Prostate gland (tissue), 2 donors: ENCODE measurements around the gene GRIN1. TPM values are rescaled to one million over a fixed set of nuclear protein-coding genes. Genes with fewer than 3 reads are reported as not detected.

Source experiments
- DNase-seq: peaks from one replicate; pipeline ENCODE4 v3.0.0-alpha.2; 2019; ENCODE audit warnings: low spot score
- H3K27ac ChIP-seq, 2 donors: fragments of 200-600 bp; sonication (generic); 2 replicates each; pipeline ENCODE4 v1.5.1; 2017 to 2019
- H3K27me3 ChIP-seq: fragments of 200-600 bp; sonication (generic); replicated peaks from 2 replicates; pipeline ENCODE4 v1.5.1; 2019; ENCODE audit not compliant: insufficient read depth
- H3K36me3 ChIP-seq, 2 donors: fragments of 200-600 bp; sonication (generic); 1 replicate in 1 of 2; 2 replicates in 1 of 2; pipeline versions ENCODE4 v1.5.1 to v1.8.1; 2017 to 2019
- H3K4me1 ChIP-seq: fragments of 200-600 bp; sonication (generic); replicated peaks from 2 replicates; pipeline ENCODE4 v1.5.1; 2019
- H3K4me3 ChIP-seq, 2 donors: fragments of 200-600 bp; sonication (generic); 2 replicates each; pipeline ENCODE4 v1.5.1; 2017 to 2019
- H3K9me3 ChIP-seq: fragments of 200-600 bp; sonication (generic); 2 replicates; pipeline ENCODE4 v1.5.1; 2017
- POLR2A ChIP-seq: fragments of 450-650 bp; IDR thresholded peaks from one replicate; pipeline ENCODE4 v1.6.1; 2016; ENCODE audit warnings: antibody characterized with exemption, mild to moderate bottlenecking
- POLR2AphosphoS5 ChIP-seq: sonication (generic); formaldehyde crosslinking; IDR thresholded peaks from one replicate; pipeline ENCODE4 v1.6.1; 2017; ENCODE audit warnings: antibody characterized with exemption
- WGBS: methylation state at CpG from one replicate; pipeline ENCODE4 v1.1.5; 2018; 5-methylcytosine and 5-hydroxymethylcytosine counted together
- intact Hi-C: fragments of 100-400 bp; cut with DNase I; formaldehyde crosslinking; loops from one replicate; pipeline ENCODE4 v1.14.2; 2022
- total RNA-seq, 2 donors: library from RNA; depleted of rRNA; stranded (reverse); fragments of >200 nt; gene quantifications; one replicate each; pipeline ENCODE4 v1.1.0, GENCODE V29; 2016
- TF ChIP-seq, protein P1 (sequence below), 4 experiments: fragments of 200-600 bp in 2 of 4; fragments of 450-650 bp in 2 of 4; sonication (generic) in 2 of 4; IDR thresholded peaks; 1 replicate in 3 of 4; 2 replicates in 1 of 4; pipeline ENCODE4 v1.5.1; 2016 to 2019; ENCODE audit warnings: antibody characterized with exemption in 4 of 4, mild to moderate bottlenecking in 2 of 4, moderate library complexity in 2 of 4

Gene GRIN1
- total RNA-seq, 2 donors from 2014 or later: 0.59 to 1.8 TPM

DNA sequence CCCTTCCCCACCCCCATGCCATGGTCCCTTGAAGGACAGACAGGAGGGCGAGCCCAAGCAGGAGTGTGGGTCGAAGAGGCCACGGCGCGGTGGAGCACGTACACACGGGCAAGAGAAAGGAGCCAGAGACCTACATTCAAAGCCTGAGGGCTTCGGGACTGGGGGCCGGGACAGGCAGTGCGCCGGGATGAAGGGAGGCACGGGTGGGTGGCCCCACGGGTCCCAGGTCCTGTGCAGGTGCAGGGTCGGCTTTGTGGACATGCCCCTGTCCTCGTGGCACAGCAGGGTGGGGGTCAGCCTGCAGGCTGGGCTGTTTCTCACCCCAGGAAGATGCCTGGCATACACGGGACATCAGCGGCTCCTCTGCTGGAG is 21.1 kb downstream of the GRIN1 start:
- intact Hi-C loops: no loop called here
- DNase-seq: no peak
- H3K4me3 ChIP-seq: no peak overlapping the region
- no peaks in the 10 kb centered on the region for H3K9me3 ChIP-seq
- peaks cover 4% of the 10 kb centered on the region for H3K27me3 ChIP-seq
- 52% methylated on average over 17 of the region's 17 CpGs for WGBS
- TF ChIP-seq POLR2A (no peak), POLR2AphosphoS5 (no peak)
- TF ChIP-seq, protein P1, sequence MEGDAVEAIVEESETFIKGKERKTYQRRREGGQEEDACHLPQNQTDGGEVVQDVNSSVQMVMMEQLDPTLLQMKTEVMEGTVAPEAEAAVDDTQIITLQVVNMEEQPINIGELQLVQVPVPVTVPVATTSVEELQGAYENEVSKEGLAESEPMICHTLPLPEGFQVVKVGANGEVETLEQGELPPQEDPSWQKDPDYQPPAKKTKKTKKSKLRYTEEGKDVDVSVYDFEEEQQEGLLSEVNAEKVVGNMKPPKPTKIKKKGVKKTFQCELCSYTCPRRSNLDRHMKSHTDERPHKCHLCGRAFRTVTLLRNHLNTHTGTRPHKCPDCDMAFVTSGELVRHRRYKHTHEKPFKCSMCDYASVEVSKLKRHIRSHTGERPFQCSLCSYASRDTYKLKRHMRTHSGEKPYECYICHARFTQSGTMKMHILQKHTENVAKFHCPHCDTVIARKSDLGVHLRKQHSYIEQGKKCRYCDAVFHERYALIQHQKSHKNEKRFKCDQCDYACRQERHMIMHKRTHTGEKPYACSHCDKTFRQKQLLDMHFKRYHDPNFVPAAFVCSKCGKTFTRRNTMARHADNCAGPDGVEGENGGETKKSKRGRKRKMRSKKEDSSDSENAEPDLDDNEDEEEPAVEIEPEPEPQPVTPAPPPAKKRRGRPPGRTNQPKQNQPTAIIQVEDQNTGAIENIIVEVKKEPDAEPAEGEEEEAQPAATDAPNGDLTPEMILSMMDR (IDR thresholded peaks at IDR 0.05): no peak
- H3K4me1 ChIP-seq: peaks cover 10% of the 10 kb centered on the region
- H3K36me3 ChIP-seq: no peaks in the 10 kb centered on the region
- H3K27ac ChIP-seq: no peak overlapping the region

DNA sequence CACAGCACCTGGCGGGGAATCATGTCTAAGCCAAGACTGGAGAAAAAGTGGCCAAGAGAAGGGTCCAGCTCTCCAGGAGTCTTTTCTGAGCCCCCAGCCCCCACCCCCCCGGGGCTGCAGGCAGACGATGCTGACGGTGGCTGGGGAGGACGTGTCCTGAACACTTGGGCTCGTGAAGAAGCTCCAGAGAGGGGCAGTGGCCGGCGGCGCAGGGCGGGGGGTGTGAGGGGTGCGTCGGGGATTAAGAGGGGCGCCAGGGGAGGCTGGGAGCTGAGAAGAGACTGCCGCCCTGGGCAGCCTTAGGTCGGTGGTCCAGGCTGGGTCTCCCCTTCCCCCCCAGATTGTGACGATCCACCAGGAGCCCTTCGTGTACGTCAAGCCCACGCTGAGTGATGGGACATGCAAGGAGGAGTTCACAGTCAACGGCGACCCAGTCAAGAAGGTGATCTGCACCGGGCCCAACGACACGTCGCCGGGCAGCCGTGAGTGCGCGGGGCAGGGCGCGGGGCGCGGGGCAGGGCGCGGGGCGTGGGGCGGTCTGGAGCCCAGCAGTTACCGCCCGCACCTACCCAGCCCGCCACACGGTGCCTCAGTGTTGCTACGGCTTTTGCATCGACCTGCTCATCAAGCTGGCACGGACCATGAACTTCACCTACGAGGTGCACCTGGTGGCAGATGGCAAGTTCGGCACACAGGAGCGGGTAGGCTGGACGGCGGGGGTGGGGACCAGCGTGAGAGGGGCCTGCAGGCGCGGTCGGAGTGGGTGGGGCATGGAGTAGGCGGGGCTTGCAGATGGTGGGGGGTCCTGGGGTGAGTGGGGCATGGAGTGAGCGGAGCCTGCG is 22.0 kb downstream of the GRIN1 start:
- peaks cover 10% of the 10 kb centered on the region for H3K4me1 ChIP-seq
- TF ChIP-seq, protein P1 (IDR thresholded peaks at IDR 0.05): no peak
- TF ChIP-seq POLR2AphosphoS5 (no peak), POLR2A (no peak)
- 30% methylated on average over 56 of the region's 56 CpGs for WGBS

DNA sequence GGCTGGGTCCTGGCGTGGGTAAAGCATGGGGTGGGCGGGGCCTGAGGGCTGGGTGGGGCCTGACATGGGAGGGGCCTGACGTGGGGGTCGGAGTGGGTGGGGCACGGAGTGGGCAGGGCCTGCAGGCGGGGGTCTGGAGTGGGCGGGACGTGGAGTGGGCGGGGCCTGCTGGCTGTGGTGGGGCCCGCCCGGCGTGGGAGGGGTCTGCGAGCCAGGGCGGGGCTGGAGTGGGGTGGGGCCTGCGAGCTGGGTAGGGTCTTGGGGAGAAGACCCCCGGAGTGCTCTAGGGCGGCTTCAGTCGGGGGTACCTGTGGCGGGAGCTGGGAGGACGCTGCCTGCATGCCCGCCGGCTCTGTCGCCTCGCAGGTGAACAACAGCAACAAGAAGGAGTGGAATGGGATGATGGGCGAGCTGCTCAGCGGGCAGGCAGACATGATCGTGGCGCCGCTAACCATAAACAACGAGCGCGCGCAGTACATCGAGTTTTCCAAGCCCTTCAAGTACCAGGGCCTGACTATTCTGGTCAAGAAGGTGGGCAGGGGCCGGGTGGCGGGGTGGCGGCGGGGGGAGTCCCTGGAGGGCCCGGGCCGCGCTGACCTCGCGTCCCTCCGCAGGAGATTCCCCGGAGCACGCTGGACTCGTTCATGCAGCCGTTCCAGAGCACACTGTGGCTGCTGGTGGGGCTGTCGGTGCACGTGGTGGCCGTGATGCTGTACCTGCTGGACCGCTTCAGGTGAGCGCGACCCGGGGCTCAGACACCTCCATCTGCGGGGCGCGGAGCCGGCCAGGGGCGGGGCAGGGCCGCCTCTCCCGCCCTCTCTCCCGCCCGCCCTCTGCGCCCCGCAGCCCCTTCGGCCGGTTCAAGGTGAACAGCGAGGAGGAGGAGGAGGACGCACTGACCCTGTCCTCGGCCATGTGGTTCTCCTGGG is 22.9 kb downstream of the GRIN1 start:
- no peaks in the 10 kb centered on the region for H3K36me3 ChIP-seq
- 2% methylated on average over 59 of the region's 71 CpGs for WGBS
- no peak overlapping the region for H3K27ac ChIP-seq
- TF ChIP-seq POLR2A (no peak), POLR2AphosphoS5 (no peak)
- TF ChIP-seq, protein P1 (IDR thresholded peaks at IDR 0.05): no peak
- no peaks in the 10 kb centered on the region for H3K9me3 ChIP-seq
- peak overlapping the region in 1 of 2 donors; percentile 25 for H3K4me3 ChIP-seq
- peaks cover 10% of the 10 kb centered on the region for H3K4me1 ChIP-seq
- H3K27me3 ChIP-seq: peaks cover 7% of the 10 kb centered on the region
- no peak for DNase-seq
- intact Hi-C loops: no loop called here

More for the DNA sequence above, 22.0 kb downstream of the GRIN1 start:
- H3K27ac ChIP-seq: no peak overlapping the region
- H3K9me3 ChIP-seq: no peaks in the 10 kb centered on the region
- H3K36me3 ChIP-seq: no peaks in the 10 kb centered on the region
- intact Hi-C loops: no loop called here
- no peak overlapping the region for H3K4me3 ChIP-seq
- H3K27me3 ChIP-seq: peaks cover 7% of the 10 kb centered on the region
- no peak for DNase-seq

DNA sequence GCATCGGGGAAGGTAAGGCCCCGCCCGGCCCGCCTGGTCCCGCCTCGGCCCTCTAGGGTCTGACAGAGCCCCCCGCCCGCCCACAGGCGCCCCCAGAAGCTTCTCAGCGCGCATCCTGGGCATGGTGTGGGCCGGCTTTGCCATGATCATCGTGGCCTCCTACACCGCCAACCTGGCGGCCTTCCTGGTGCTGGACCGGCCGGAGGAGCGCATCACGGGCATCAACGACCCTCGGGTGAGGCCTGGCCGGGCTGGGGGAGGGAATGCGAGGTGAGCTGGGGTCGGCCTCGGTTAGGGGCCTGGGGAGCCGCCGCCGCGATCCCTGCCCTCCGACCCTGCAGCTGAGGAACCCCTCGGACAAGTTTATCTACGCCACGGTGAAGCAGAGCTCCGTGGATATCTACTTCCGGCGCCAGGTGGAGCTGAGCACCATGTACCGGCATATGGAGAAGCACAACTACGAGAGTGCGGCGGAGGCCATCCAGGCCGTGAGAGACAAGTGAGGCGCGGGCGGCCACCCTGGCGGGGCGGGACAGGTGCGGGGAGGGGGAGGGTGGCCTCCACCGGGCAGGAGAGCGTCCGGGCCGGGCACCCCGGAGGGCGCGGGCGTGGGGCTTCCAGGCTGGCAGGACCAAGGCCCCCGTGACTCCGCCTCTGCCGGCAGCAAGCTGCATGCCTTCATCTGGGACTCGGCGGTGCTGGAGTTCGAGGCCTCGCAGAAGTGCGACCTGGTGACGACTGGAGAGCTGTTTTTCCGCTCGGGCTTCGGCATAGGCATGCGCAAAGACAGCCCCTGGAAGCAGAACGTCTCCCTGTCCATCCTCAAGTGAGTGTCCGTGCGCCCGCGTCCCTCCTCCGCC is 23.8 kb downstream of the GRIN1 start:
- Histone ChIP-seq H3K4me1 (peaks cover 10% of the 10 kb centered on the region), H3K4me3 (peak overlapping the region in 1 of 2 donors; percentile 25), H3K36me3 (no peaks in the 10 kb centered on the region), H3K9me3 (no peaks in the 10 kb centered on the region), H3K27me3 (peaks cover 7% of the 10 kb centered on the region), H3K27ac (peak overlapping the region; percentile 38 to 68)
- peak; percentile 71 for DNase-seq
- intact Hi-C loops: no loop called here
- TF ChIP-seq POLR2A: no peak
- TF ChIP-seq, protein P1 (IDR thresholded peaks at IDR 0.05): peak in 3 of 4 experiments; percentile 31 to 57 (median 49)
- TF ChIP-seq POLR2AphosphoS5: no peak
- WGBS: 8% methylated on average over 60 of the region's 74 CpGs
